Caco-2 (cell line): Measurements from ENCODE around the gene MAD1L1. TPM values are rescaled to one million over a fixed set of nuclear protein-coding genes. Genes with fewer than 3 reads are reported as not detected.
A peak's percentile ranks its signal among the peaks of the same experiment; 100 is the strongest.

Experiments
- BruUV-seq: library from RNA; stranded (reverse); fragments of 400-500 nt; replicated peaks from 2 replicates; lab custom pipeline; 2021; lab: Mats Ljungman, UMichigan
- CTCF ChIA-PET: fragments of 300-600 bp; sonication (Branson Sonifier 250); formaldehyde crosslinking; loops from one replicate; lab custom pipeline; 2022; ENCODE audit warnings: antibody characterized with exemption; lab: Charles Lee
- POLR2A ChIA-PET: fragments of 300-600 bp; sonication (Branson Sonifier 250); formaldehyde crosslinking; loops from one replicate; lab custom pipeline; 2022; ENCODE audit warnings: antibody characterized with exemption; lab: Charles Lee
- DNase-seq, 2 experiments: peaks; one replicate each; pipeline versions ENCODE4 v3.0.0 to v3.0.0-alpha.2; 2020 to 2022
- H3K27me3 ChIP-seq: replicated peaks from 2 replicates; pipeline ENCODE4 v1.6.0; 2011; ENCODE audit warnings: low read length; ENCODE audit not compliant: control insufficient read depth, insufficient read depth
- H3K36me3 ChIP-seq: 2 replicates; pipeline ENCODE4 v1.5.1; 2011; ENCODE audit warnings: low read length; ENCODE audit not compliant: control insufficient read depth, insufficient read depth
- H3K4me1 ChIP-seq: fragments of 250-450 bp; sonication (Bioruptor Pico); 2 replicates; pipeline ENCODE4 v1.5.1; 2020; ENCODE audit warnings: mild to moderate bottlenecking
- H3K4me3 ChIP-seq: 2 replicates; pipeline ENCODE4 v1.5.1; 2011; ENCODE audit warnings: low read depth, mild to moderate bottlenecking, control low read depth, low read length
- H3K9me3 ChIP-seq: fragments of 250-450 bp; sonication (Bioruptor Pico); 2 replicates; pipeline ENCODE4 v1.5.1; 2020; ENCODE audit warnings: mild to moderate bottlenecking, moderate library complexity
- H3K27ac Mint-ChIP-seq: one replicate; pipeline ENCODE4 v1.8.0; 2022; ENCODE audit warnings: mixed read lengths; ENCODE audit not compliant: unreplicated experiment
- H3K27me3 Mint-ChIP-seq: one replicate; pipeline ENCODE4 v1.8.0; 2022; ENCODE audit warnings: mixed read lengths; ENCODE audit not compliant: insufficient read depth, unreplicated experiment
- H3K36me3 Mint-ChIP-seq: one replicate; pipeline ENCODE4 v1.8.0; 2022; ENCODE audit warnings: mild to moderate bottlenecking, mixed read lengths; ENCODE audit not compliant: insufficient read depth, unreplicated experiment
- H3K4me1 Mint-ChIP-seq: one replicate; pipeline ENCODE4 v1.8.0; 2022; ENCODE audit warnings: low read depth, mixed read lengths; ENCODE audit not compliant: unreplicated experiment
- H3K4me3 Mint-ChIP-seq: one replicate; pipeline ENCODE4 v1.8.0; 2022; ENCODE audit warnings: mild to moderate bottlenecking, moderate library complexity, mixed read lengths; ENCODE audit not compliant: unreplicated experiment
- H3K9me3 Mint-ChIP-seq: one replicate; pipeline ENCODE4 v1.8.0; 2022; ENCODE audit warnings: mixed read lengths; ENCODE audit not compliant: unreplicated experiment
- CTCF ChIP-seq, 2 experiments: fragments of 200-600 bp in 1 of 2; IDR thresholded peaks; 1 replicate in 1 of 2; 2 replicates in 1 of 2; pipeline versions ENCODE4 v1.5.1 to v1.8.0; 2011 to 2022; ENCODE audit warnings: antibody characterized with exemption in 1 of 2, control low read depth in 1 of 2, inconsistent platforms in 1 of 2, low read depth in 1 of 2, low read length in 1 of 2, mild to moderate bottlenecking in 1 of 2, moderate library complexity in 1 of 2; ENCODE audit not compliant: insufficient read depth in 1 of 2, severe bottlenecking in 1 of 2, unreplicated experiment in 1 of 2
- intact Hi-C: fragments of 100-400 bp; cut with micrococcal nuclease; formaldehyde crosslinking; loops from one replicate; pipeline ENCODE4 v1.10.0; 2022; ENCODE audit not compliant: unreplicated experiment
- total RNA-seq: library from RNA; stranded (reverse); gene quantifications from 2 replicates; pipeline ENCODE4 v1.2.3, GENCODE V29; 2022

The MAD1L1 gene
- total RNA-seq, 1 experiment from 2014 or later = 58.6 TPM

- ChIA-PET POLR2A (no interaction called here), CTCF (no interaction called here)
- no peak for TF ChIP-seq CTCF (IDR thresholded peaks at IDR 0.05; ENCODE audit: insufficient read depth in 1 of 2, low read depth in 1 of 2, low read length in 1 of 2, severe bottlenecking in 1 of 2, unreplicated experiment in 1 of 2)
- Histone ChIP-seq H3K4me3 (no peak overlapping the region), H3K27me3 (no peaks in the 10 kb centered on the region), H3K4me1 (no peaks in the 10 kb centered on the region), H3K9me3 (no peaks in the 10 kb centered on the region), H3K36me3 (no peaks in the 10 kb centered on the region)
- Mint-ChIP-seq H3K27ac (no peak overlapping the region), H3K36me3 (peaks cover 29% of the 10 kb centered on the region), H3K4me1 (no peaks in the 10 kb centered on the region), H3K4me3 (no peak overlapping the region), H3K9me3 (no peaks in the 10 kb centered on the region), H3K27me3 (no peaks in the 10 kb centered on the region)
- DNase-seq = no peak
- no TSS peak for BruUV-seq
- intact Hi-C loops = no loop called here
These were observed 128.0 kb downstream of the MAD1L1 start for GRCh38 chr7:2104716-2105115.

- Mint-ChIP-seq H3K4me1 (no peaks in the 10 kb centered on the region), H3K36me3 (peaks cover 28% of the 10 kb centered on the region), H3K4me3 (no peak overlapping the region), H3K27ac (no peak overlapping the region), H3K9me3 (no peaks in the 10 kb centered on the region), H3K27me3 (no peaks in the 10 kb centered on the region)
- POLR2A ChIA-PET = no interaction called here
- Histone ChIP-seq H3K36me3 (no peaks in the 10 kb centered on the region), H3K9me3 (no peaks in the 10 kb centered on the region), H3K4me3 (no peak overlapping the region), H3K27me3 (no peaks in the 10 kb centered on the region), H3K4me1 (no peaks in the 10 kb centered on the region)
- BruUV-seq = no TSS peak
- CTCF ChIA-PET = no interaction called here
- peak; percentile 32 to 36 for TF ChIP-seq CTCF (IDR thresholded peaks at IDR 0.05; ENCODE audit: insufficient read depth in 1 of 2, low read depth in 1 of 2, low read length in 1 of 2, severe bottlenecking in 1 of 2, unreplicated experiment in 1 of 2)
- intact Hi-C loops = no loop called here
- DNase-seq = peak in 1 of 2 experiments; percentile 56
These were observed 128.5 kb downstream of the MAD1L1 start for GRCh38 chr7:2104107-2104710.

- Histone ChIP-seq H3K4me1 (no peaks in the 10 kb centered on the region), H3K4me3 (no peak overlapping the region), H3K27me3 (no peaks in the 10 kb centered on the region), H3K36me3 (no peaks in the 10 kb centered on the region), H3K9me3 (no peaks in the 10 kb centered on the region)
- no peaks in the 10 kb centered on the region for H3K9me3 Mint-ChIP-seq
- H3K4me3 Mint-ChIP-seq = no peak overlapping the region
- no TSS peak for BruUV-seq
- no peak for TF ChIP-seq CTCF (IDR thresholded peaks at IDR 0.05; ENCODE audit: insufficient read depth in 1 of 2, low read depth in 1 of 2, low read length in 1 of 2, severe bottlenecking in 1 of 2, unreplicated experiment in 1 of 2)
- peaks cover 28% of the 10 kb centered on the region for H3K36me3 Mint-ChIP-seq
- ChIA-PET POLR2A (no interaction called here), CTCF (no interaction called here)
- DNase-seq = no peak
- no peaks in the 10 kb centered on the region for H3K4me1 Mint-ChIP-seq
- intact Hi-C loops = no loop called here
- no peak overlapping the region for H3K27ac Mint-ChIP-seq
- no peaks in the 10 kb centered on the region for H3K27me3 Mint-ChIP-seq
These were observed 129.5 kb downstream of the MAD1L1 start for GRCh38 chr7:2103071-2103898.
